Nephron progenitor cell (in vitro differentiated cells): ENCODE data around the gene FPR1.

Source experiments
- DNase-seq: peaks from one replicate; pipeline ENCODE4 v3.0.0; 2021
- H3K27ac Mint-ChIP-seq: 2 replicates; pipeline ENCODE4 v1.8.0; 2021; ENCODE audit warnings: mild to moderate bottlenecking, moderate library complexity, mixed read lengths
- H3K27me3 Mint-ChIP-seq: 2 replicates; pipeline ENCODE4 v1.8.0; 2021; ENCODE audit warnings: mild to moderate bottlenecking, low read depth, mixed read lengths; ENCODE audit not compliant: poor library complexity
- H3K36me3 Mint-ChIP-seq: 2 replicates; pipeline ENCODE4 v1.8.0; 2021; ENCODE audit warnings: low read depth, mixed read lengths
- H3K4me1 Mint-ChIP-seq: 2 replicates; pipeline ENCODE4 v1.8.0; 2021; ENCODE audit warnings: mixed read lengths
- H3K4me3 Mint-ChIP-seq: 2 replicates; pipeline ENCODE4 v1.8.0; 2021; ENCODE audit warnings: mild to moderate bottlenecking, moderate library complexity, mixed read lengths
- H3K9me3 Mint-ChIP-seq: 2 replicates; pipeline ENCODE4 v1.8.0; 2021; ENCODE audit warnings: mild to moderate bottlenecking, moderate library complexity, mixed read lengths
- TF ChIP-seq, protein P1 (sequence below): fragments of 200-600 bp; sonication (generic); IDR thresholded peaks from 2 replicates; pipeline ENCODE4 v1.5.0; 2021; ENCODE audit warnings: antibody characterized with exemption

The FPR1 gene

DNA sequence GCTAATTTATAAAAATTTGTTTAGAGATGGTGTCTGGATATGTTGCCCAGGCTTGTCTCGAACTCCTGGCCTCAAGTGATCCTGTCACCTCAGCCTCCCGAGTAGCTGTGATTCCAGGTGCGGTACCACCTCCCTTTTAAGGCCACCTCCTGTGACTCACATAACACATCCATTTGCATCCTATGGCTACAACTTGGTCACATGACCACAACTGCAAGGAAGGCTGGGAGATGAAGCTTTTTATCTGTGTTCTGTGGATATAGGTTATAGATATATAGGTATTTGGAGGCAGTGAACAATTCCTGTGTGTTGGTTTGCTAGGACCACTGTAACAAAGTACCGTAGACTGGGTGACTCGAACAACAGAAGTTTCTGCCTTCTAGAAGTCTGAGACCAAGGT lies 52.5 kb downstream of the FPR1 start:
- no peaks in the 10 kb centered on the region for H3K9me3 Mint-ChIP-seq
- H3K4me1 Mint-ChIP-seq: peaks cover 46% of the 10 kb centered on the region
- H3K27ac Mint-ChIP-seq: no peak overlapping the region
- no peak overlapping the region for H3K4me3 Mint-ChIP-seq
- no peak for DNase-seq
- peaks cover 19% of the 10 kb centered on the region for H3K27me3 Mint-ChIP-seq
- TF ChIP-seq, protein P1, sequence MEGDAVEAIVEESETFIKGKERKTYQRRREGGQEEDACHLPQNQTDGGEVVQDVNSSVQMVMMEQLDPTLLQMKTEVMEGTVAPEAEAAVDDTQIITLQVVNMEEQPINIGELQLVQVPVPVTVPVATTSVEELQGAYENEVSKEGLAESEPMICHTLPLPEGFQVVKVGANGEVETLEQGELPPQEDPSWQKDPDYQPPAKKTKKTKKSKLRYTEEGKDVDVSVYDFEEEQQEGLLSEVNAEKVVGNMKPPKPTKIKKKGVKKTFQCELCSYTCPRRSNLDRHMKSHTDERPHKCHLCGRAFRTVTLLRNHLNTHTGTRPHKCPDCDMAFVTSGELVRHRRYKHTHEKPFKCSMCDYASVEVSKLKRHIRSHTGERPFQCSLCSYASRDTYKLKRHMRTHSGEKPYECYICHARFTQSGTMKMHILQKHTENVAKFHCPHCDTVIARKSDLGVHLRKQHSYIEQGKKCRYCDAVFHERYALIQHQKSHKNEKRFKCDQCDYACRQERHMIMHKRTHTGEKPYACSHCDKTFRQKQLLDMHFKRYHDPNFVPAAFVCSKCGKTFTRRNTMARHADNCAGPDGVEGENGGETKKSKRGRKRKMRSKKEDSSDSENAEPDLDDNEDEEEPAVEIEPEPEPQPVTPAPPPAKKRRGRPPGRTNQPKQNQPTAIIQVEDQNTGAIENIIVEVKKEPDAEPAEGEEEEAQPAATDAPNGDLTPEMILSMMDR: no peak
- H3K36me3 Mint-ChIP-seq: peaks cover 84% of the 10 kb centered on the region

- H3K36me3 Mint-ChIP-seq: peaks cover 93% of the 10 kb centered on the region
- H3K4me3 Mint-ChIP-seq: no peak overlapping the region
- H3K4me1 Mint-ChIP-seq: peaks cover 50% of the 10 kb centered on the region
- H3K9me3 Mint-ChIP-seq: no peaks in the 10 kb centered on the region
- no peak for DNase-seq
- no peak overlapping the region for H3K27ac Mint-ChIP-seq
- TF ChIP-seq, protein P1: no peak
- peaks cover 19% of the 10 kb centered on the region for H3K27me3 Mint-ChIP-seq
These were observed 53.4 kb downstream of the FPR1 start for GRCh38 chr19:51698296-51698695.

GRCh38 chr19:51697169-51697776 lies 54.4 kb downstream of the FPR1 start:
- TF ChIP-seq, protein P1: no peak
- H3K9me3 Mint-ChIP-seq: no peaks in the 10 kb centered on the region
- no peak overlapping the region for H3K27ac Mint-ChIP-seq

GRCh38 chr19:51696606-51697005 lies 55.1 kb downstream of the FPR1 start:
- Mint-ChIP-seq H3K27ac (peak overlapping the region; percentile 87), H3K27me3 (peaks cover 7% of the 10 kb centered on the region), H3K4me1 (peaks cover 49% of the 10 kb centered on the region), H3K9me3 (no peaks in the 10 kb centered on the region), H3K4me3 (no peak overlapping the region), H3K36me3 (peaks cover 87% of the 10 kb centered on the region)
- DNase-seq: no peak
- TF ChIP-seq, protein P1: no peak

More at GRCh38 chr19:51697169-51697776, 54.4 kb downstream of the FPR1 start:
- Mint-ChIP-seq H3K4me1 (peaks cover 49% of the 10 kb centered on the region), H3K4me3 (no peak overlapping the region), H3K27me3 (peaks cover 14% of the 10 kb centered on the region), H3K36me3 (peaks cover 94% of the 10 kb centered on the region)
- DNase-seq: no peak
